ENCODE data around the gene COL16A1.

The COL16A1 gene

DNA sequence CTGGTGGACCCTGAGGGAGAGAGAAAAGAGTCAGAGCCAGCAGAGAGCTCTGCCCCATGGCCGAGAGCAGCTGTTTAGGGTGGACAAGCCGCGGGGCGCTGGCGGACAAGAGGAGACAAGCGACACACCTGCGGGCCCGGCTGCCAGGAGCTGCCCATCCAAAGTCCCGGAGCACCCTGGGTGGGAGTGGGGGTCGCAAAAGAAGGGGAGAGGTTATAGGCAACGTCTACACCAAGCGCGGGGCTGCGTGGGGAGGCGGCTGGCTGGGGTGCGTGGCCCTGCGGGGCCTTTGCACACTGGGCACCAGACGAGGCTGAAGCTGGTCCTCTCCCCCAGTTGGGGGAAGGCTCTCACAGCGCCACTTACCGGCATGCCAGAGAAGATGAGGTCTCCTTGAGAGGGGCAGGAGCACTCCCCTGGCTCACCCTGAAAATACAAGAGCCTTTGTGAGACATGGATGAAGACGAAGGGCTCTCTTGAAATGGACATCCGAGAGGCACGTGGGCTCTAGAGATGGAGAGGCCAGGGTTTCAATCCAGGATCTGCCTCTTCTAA, 24.1 kb downstream of the COL16A1 start:
- ChIA-PET POLR2A (no interaction called here), CTCF (interaction anchor here (0.8 to 1.5 kb wide), 3 partner anchors 15 to 47 kb away, joined by 4 to 8 read pairs (median 5); no protein-coding TSS in a partner anchor)
- no peaks in the 10 kb centered on the region for H3K9me3 ChIP-seq (ENCODE audit: control insufficient read depth, insufficient read depth, low read depth, low read length)
- H3K4me3 ChIP-seq (ENCODE audit: low read depth, low read length) = no peak overlapping the region
- no peak overlapping the region for H3K27ac ChIP-seq (ENCODE audit: extremely low read depth, low read depth, low read length)
- no peaks in the 10 kb centered on the region for H3K36me3 ChIP-seq (ENCODE audit: control insufficient read depth in 2 of 2, insufficient read depth in 1 of 2, low read length in 2 of 2)
- H3K4me1 ChIP-seq (ENCODE audit: control insufficient read depth, insufficient read depth, low read length) = no peaks in the 10 kb centered on the region
- TF ChIP-seq ZNF184 (tag by site-specific recombination; IDR thresholded peaks at IDR 0.05) (no peak), HOXD13 (CRISPR knock-in tag; IDR thresholded peaks at IDR 0.05; ENCODE audit: borderline replicate concordance) (no peak), ZXDB (tag by site-specific recombination; IDR thresholded peaks at IDR 0.05) (no peak), ZNF548 (tag by site-specific recombination; IDR thresholded peaks at IDR 0.05) (no peak), ZNF138 (tag by site-specific recombination; IDR thresholded peaks at IDR 0.05; ENCODE audit: borderline replicate concordance) (no peak), ZNF398 (tag by site-specific recombination; IDR thresholded peaks at IDR 0.05) (no peak)

GRCh38 chr1:31679091-31679490, 24.7 kb downstream of the COL16A1 start:
- POLR2A ChIA-PET = no interaction called here
- Histone ChIP-seq H3K4me1 (ENCODE audit: control insufficient read depth, insufficient read depth, low read length) (no peaks in the 10 kb centered on the region), H3K27ac (ENCODE audit: extremely low read depth, low read depth, low read length) (no peak overlapping the region), H3K36me3 (ENCODE audit: control insufficient read depth in 2 of 2, insufficient read depth in 1 of 2, low read length in 2 of 2) (no peaks in the 10 kb centered on the region), H3K4me3 (ENCODE audit: low read depth, low read length) (no peak overlapping the region), H3K9me3 (ENCODE audit: control insufficient read depth, insufficient read depth, low read depth, low read length) (no peaks in the 10 kb centered on the region)
- TF ChIP-seq, protein P1, sequence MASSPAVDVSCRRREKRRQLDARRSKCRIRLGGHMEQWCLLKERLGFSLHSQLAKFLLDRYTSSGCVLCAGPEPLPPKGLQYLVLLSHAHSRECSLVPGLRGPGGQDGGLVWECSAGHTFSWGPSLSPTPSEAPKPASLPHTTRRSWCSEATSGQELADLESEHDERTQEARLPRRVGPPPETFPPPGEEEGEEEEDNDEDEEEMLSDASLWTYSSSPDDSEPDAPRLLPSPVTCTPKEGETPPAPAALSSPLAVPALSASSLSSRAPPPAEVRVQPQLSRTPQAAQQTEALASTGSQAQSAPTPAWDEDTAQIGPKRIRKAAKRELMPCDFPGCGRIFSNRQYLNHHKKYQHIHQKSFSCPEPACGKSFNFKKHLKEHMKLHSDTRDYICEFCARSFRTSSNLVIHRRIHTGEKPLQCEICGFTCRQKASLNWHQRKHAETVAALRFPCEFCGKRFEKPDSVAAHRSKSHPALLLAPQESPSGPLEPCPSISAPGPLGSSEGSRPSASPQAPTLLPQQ (tag by site-specific recombination; IDR thresholded peaks at IDR 0.05) = 0 out of 2 replicates have a peak, but pooled peaks have one; percentile 14
- TF ChIP-seq ZNF558 (tag by site-specific recombination; IDR thresholded peaks at IDR 0.05) (no peak), ZNF585B (tag by site-specific recombination; IDR thresholded peaks at IDR 0.05) (no peak), ZNF571 (tag by site-specific recombination; IDR thresholded peaks at IDR 0.05) (no peak), OVOL3 (tag by site-specific recombination; IDR thresholded peaks at IDR 0.05) (no peak), ZNF777 (tag by site-specific recombination; IDR thresholded peaks at IDR 0.05; ENCODE audit: borderline replicate concordance) (no peak), SCRT2 (tag by site-specific recombination; IDR thresholded peaks at IDR 0.05) (peak; percentile 68), MYNN (tag by site-specific recombination; IDR thresholded peaks at IDR 0.05; ENCODE audit: borderline replicate concordance) (peak; percentile 72), ZNF155 (tag by site-specific recombination; IDR thresholded peaks at IDR 0.05) (no peak), ZNF362 (tag by site-specific recombination; IDR thresholded peaks at IDR 0.05) (no peak), WT1 (tag by site-specific recombination; IDR thresholded peaks at IDR 0.05) (no peak), ZNF16 (tag by site-specific recombination; IDR thresholded peaks at IDR 0.05; ENCODE audit: low read depth) (no peak), EGR2 (tag by site-specific recombination; IDR thresholded peaks at IDR 0.05; ENCODE audit: low read depth) (no peak), KLF1 (tag by site-specific recombination; IDR thresholded peaks at IDR 0.05) (no peak), ZNF530 (tag by site-specific recombination; IDR thresholded peaks at IDR 0.05; ENCODE audit: low read depth) (no peak), ZNF423 (tag by site-specific recombination; IDR thresholded peaks at IDR 0.05) (no peak)
- CTCF ChIA-PET = interaction anchor here (0.6 to 1.5 kb wide), 4 partner anchors 14 to 62 kb away, joined by 3 to 8 read pairs (median 4); no protein-coding TSS in a partner anchor
